Forelimb muscle (tissue), 1 donor: ENCODE data around the gene CBX3. TPM values are rescaled to one million over a fixed set of nuclear protein-coding genes. Genes with fewer than 3 reads are reported as not detected.
"Not testable (repeated sequence)": the region's sequence is repeated elsewhere in the genome, so short reads cannot be mapped to it uniquely, and the experiment has no call there.

ENCODE experiments used
- DNase-seq: peaks from one replicate; pipeline ENCODE4 v3.0.0-alpha.2; 2013; ENCODE audit warnings: low read depth
- polyA plus RNA-seq: library from polyadenylated mRNA; unstranded; fragments of 120-200 nt; gene quantifications from one replicate; pipeline ENCODE4 v1.2.1, GENCODE V29; 2013; ENCODE audit not compliant: insufficient read length

CBX3 gene
- polyA plus RNA-seq, 1 donor: 160 TPM

DNA sequence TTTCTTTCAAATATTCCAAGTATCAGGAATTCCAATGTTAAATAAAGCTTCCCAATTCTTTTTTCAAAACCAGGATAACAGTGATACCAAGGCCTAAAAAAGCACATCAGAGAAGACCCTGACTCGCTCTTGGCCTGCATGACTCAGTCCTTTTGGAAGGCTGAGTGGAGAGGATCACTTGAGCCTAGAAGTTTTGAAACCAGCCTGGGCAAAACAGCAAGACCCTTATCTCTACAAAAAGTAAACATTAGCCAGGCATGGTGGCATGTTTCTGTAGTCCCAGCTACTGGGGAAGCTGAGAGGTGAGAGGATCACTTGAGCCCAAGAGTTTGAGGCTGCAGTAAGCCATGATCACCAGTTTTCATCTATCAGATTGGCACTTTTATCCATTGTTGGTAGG, 30.9 kb upstream of the CBX3 start:
- DNase-seq: no peak

DNA sequence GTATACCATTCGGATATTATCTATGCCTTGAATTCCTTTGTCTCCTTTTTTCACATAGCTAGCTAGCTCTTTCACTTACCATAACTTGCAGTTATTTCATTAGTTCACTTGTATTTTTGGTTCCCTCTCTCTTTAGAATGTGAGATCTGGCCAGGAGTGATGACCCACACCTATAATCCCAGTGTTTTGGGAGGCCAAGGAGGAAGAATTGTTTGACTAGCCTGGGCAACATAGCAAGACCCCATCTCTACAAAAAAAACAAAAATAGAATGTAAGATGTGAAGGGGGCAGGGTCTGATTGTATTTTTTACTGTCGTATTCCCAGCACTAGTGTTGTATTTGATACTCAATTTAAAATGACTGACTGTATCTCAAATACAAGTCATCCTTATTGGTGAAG, 29.9 kb upstream of the CBX3 start:
- DNase-seq: no peak

GRCh38 chr7:26172048-26172447, 29.5 kb upstream of the CBX3 start:
- no peak for DNase-seq

DNA sequence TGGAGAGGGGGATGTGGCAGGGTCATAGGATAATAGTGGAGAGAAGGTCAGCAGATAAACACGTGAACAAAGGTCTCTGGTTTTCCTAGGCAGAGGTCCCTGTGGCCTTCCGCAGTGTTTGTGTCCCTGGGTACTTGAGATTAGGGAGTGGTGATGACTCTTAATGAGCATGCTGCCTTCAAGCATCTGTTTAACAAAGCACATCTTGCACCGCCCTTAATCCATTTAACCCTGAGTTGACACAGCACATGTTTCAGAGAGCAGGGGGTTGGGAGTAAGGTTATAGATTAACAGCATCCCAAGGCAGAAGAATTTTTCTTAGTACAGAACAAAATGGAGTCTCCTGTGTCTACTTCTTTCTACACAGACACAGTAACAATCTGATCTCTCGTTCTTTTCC, 25.6 kb upstream of the CBX3 start:
- not testable (repeated sequence) for DNase-seq

DNA sequence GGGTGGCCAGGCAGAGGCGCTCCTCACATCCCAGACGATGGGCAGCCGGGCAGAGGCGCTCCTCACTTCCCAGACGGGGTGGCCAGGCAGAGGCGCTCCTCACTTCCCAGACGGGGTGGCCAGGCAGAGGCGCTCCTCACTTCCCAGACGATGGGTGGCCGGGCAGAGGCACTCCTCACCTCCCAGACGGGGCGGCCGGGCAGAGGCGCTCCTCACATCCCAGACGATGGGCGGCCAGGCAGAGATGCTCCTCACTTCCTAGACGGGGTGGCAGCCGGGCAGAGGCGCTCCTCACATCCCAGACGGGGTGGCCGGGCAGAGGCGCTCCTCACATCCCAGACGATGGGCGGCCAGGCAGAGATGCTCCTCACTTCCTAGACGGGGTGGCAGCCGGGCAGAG, 24.8 kb upstream of the CBX3 start:
- not testable (repeated sequence) for DNase-seq

DNA sequence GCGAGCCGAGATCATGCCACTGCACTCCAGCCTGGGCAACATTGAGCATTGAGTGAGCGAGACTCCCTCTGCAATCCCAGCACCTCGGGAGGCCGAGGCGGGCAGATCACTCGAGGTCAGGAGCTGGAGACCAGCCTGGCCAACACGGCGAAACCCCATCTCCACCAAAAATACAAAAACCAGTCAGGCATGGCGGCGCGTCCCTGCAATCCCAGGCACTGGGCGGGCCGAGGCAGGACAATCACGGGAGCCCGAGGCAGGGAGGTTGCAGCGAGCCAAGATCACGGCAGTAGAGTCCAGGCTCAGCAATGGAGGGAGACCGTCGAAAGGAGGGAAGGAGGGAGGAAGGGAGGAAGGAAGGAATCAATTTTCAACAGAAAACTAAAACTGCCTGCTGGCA, 24.3 kb upstream of the CBX3 start:
- DNase-seq: not testable (repeated sequence)

- no peak for DNase-seq
These were observed 23.1 kb upstream of the CBX3 start for GRCh38 chr7:26178272-26178960.

- no peak for DNase-seq
These were observed 22.1 kb upstream of the CBX3 start for GRCh38 chr7:26179422-26179821.

GRCh38 chr7:26179826-26180497, 21.6 kb upstream of the CBX3 start:
- no peak for DNase-seq

- DNase-seq: no peak
These were observed 20.8 kb upstream of the CBX3 start for GRCh38 chr7:26180792-26181198.

- no peak for DNase-seq
These were observed 19.9 kb upstream of the CBX3 start for GRCh38 chr7:26181474-26182227.

DNA sequence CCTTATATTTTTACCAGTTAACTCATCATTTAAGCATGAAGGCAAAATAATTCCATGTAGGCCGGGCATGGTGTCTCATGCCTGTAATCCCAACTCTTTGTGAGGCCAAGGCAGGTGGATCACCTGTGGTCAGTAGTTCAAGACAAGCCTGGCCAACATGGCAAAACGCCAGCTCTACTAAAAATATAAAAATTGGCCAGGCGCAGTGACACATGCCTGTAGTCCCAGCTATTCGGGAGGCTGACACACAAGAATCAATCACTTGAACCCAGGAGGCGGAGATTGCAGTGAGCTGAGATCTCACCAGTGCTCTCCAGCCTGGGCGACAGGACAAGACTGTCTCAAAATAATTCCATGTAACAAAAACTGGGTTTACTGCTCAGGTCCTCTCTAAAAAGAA, 19.3 kb upstream of the CBX3 start:
- DNase-seq: no peak

GRCh38 chr7:26182706-26183105, 18.8 kb upstream of the CBX3 start:
- DNase-seq: no peak

DNA sequence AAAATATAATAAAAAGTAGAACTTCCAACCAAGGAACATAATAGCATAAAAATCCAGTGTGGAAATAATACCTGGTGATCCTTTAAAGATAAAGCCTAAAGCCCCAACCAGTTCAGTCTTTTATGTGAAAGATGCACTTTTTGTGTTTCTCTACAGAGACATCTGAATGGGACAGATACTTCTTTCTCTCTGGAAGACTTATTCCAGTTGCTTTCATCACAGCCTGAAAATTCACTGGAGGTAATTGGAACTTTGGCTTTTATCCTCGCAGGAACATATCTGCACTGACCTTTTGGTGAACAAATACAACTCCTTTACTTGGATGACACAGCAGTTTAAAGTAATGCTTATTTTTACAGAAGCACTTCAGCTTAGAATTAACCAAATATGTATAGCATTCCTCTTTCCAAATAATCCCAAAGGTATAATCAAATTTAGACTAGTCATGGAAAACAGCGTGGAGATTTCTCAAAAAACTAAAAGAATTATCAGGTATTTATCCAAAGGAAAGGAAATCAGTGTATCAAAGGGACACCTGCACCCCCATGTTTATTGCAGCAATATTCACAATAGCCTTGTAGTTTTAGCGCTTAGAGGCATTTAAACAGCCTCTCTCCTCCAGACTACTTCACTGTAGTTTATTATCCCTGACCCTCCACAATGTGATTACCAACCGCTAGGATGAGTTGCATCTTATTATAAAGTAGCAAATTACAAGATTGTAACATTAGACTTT, 17.8 kb upstream of the CBX3 start:
- no peak for DNase-seq

- not testable (repeated sequence) for DNase-seq
These were observed 17.1 kb upstream of the CBX3 start for GRCh38 chr7:26184281-26185101.

DNA sequence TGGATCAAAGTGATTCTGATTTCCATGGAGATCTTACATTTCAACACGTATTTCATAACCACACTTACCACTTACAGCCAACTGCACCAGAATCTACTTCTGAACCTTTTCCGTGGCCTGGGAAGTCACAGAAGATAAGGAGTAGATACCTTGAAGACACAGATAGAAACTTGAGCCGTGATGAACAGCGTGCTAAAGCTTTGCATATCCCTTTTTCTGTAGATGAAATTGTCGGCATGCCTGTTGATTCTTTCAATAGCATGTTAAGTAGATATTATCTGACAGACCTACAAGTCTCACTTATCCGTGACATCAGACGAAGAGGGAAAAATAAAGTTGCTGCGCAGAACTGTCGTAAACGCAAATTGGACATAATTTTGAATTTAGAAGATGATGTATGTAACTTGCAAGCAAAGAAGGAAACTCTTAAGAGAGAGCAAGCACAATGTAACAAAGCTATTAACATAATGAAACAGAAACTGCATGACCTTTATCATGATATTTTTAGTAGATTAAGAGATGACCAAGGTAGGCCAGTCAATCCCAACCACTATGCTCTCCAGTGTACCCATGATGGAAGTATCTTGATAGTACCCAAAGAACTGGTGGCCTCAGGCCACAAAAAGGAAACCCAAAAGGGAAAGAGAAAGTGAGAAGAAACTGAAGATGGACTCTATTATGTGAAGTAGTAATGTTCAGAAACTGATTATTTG, 16.3 kb upstream of the CBX3 start:
- no peak for DNase-seq

DNA sequence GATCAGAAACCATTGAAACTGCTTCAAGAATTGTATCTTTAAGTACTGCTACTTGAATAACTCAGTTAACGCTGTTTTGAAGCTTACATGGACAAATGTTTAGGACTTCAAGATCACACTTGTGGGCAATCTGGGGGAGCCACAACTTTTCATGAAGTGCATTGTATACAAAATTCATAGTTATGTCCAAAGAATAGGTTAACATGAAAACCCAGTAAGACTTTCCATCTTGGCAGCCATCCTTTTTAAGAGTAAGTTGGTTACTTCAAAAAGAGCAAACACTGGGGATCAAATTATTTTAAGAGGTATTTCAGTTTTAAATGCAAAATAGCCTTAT, 15.7 kb upstream of the CBX3 start:
- no peak for DNase-seq

DNA sequence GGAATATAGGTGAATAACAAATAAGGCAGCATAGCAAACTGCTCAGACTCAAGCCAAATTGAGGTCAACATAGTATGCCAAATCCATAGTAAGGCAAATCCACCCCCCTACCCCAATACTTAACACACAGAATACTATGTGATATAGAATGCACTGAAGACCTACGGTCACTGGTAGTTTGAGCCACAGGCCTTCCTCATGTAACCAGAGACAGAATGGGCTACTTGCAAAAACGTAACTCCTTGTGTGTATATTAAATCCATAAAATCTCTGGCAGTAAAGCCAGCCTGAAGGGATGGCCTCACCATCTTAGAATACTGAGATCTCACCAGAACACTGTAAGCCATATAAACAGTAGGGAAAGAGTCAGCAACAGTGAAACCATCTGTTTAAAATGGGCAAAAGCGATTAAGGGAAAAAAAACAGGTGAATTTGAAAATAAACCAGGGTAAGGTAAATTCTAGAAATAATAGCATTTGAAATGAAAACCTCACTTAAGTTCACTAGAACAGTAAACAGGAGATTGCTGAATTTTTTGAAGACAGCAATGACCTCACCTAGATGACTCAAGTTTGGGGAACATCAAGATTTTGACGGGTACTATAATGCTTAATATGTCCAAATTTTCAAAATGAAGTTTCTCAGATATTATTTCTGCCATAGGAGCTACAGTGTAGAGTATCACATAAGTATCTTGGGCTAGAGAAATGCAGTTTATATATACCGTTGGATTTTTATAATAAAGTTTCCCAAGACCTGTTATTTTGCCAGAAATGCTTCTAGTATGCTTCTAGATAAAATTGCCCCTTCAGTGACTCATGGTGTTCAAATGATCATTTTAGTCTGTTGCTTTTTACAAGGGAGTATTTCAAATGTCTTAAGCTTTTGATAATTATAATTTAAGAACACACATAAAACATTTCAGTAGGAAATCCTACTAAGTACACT, 14.9 kb upstream of the CBX3 start:
- no peak for DNase-seq

- DNase-seq: no peak
These were observed 14.0 kb upstream of the CBX3 start for GRCh38 chr7:26187380-26188205.
